A549 (cell line): ENCODE measurements around the gene GUCY2D.

Experiments
- CBX2 ChIP-seq: fragments of 200-600 bp; sonication (generic); IDR thresholded peaks from 2 replicates; pipeline ENCODE4 v1.6.1; 2016; ENCODE audit warnings: low read depth, mild to moderate bottlenecking, borderline replicate concordance
- CEBPB ChIP-seq, 2 experiments: fragments of >200 bp in 1 of 2; sonication (Bioruptor Twin) in 1 of 2; formaldehyde crosslinking in 1 of 2; IDR thresholded peaks; 2 replicates each; pipeline ENCODE4 v1.6.1; 2012 to 2016
- CTCF ChIP-seq: fragments of >200 bp; sonication (Bioruptor Twin); formaldehyde crosslinking; IDR thresholded peaks from 3 replicates; pipeline ENCODE4 v1.5.1; 2016
- EP300 ChIP-seq, 2 experiments: fragments of >200 bp; sonication (Bioruptor Twin); formaldehyde crosslinking; IDR thresholded peaks; 2 replicates in 1 of 2; 3 replicates in 1 of 2; pipeline ENCODE4 v1.6.1; 2016 to 2017
- HDAC2 ChIP-seq: fragments of 200-600 bp; sonication (generic); IDR thresholded peaks from 2 replicates; pipeline ENCODE4 v1.6.1; 2016
- HES2 ChIP-seq: fragments of >200 bp; sonication (Bioruptor Twin); formaldehyde crosslinking; IDR thresholded peaks from 2 replicates; pipeline ENCODE4 v1.6.1; 2016
- JUN ChIP-seq, 2 experiments: fragments of >200 bp; sonication (Bioruptor Twin); formaldehyde crosslinking; IDR thresholded peaks; 2 replicates in 1 of 2; 3 replicates in 1 of 2; pipeline ENCODE4 v1.6.1; 2016 to 2017
- JUNB ChIP-seq: fragments of >200 bp; sonication (Bioruptor Twin); formaldehyde crosslinking; IDR thresholded peaks from 2 replicates; pipeline ENCODE4 v1.6.1; 2016
- MAX ChIP-seq: IDR thresholded peaks from 2 replicates; pipeline ENCODE4 v1.6.1; 2012
- PHF8 ChIP-seq: fragments of 200-600 bp; sonication (generic); IDR thresholded peaks from 2 replicates; pipeline ENCODE4 v1.6.1; 2016; ENCODE audit warnings: low read depth, mild to moderate bottlenecking, antibody characterized with exemption, moderate library complexity, borderline replicate concordance
- POLR2A ChIP-seq: IDR thresholded peaks from 2 replicates; pipeline ENCODE4 v1.6.1; 2012; ENCODE audit warnings: mild to moderate bottlenecking, low read length
- REST ChIP-seq: fragments of 200-600 bp; sonication (generic); IDR thresholded peaks from 2 replicates; pipeline ENCODE4 v1.6.1; 2016; ENCODE audit warnings: antibody characterized with exemption, mild to moderate bottlenecking, moderate library complexity
- RNF2 ChIP-seq: fragments of 200-600 bp; sonication (generic); IDR thresholded peaks from 2 replicates; pipeline ENCODE4 v1.6.1; 2016; ENCODE audit warnings: low read depth, mild to moderate bottlenecking, antibody characterized with exemption, moderate library complexity, borderline replicate concordance

DNA sequence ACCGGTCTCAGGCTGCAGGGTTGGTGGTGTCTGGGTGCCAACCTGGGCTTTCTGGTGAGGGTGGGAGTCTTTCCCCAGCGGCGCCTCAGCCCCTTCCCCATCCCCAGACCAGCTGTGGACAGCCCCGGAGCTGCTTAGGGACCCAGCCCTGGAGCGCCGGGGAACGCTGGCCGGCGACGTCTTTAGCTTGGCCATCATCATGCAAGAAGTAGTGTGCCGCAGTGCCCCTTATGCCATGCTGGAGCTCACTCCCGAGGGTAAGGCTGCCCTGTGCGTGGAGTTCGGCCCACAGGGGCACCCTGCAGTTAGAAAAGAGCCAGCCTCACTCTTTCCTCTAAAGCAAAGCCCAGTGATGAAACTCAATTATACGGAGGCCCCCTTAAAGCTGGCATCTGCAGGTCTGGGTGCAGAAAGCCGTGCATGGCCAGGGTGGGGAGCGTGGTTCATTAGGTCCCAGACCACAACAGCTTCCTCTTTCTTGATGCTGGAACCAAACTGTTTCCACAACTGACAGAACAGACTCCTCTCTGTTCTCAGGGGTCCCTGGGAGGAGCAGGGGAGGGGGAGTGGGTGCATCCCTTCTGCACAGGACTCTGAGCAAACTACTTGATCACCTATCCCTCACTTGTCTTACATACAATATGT lies 10.7 kb downstream of the GUCY2D start:
- no peak for TF ChIP-seq CBX2
- TF ChIP-seq CTCF: no peak
- no peak for TF ChIP-seq RNF2
- no peak for TF ChIP-seq JUN (IDR thresholded peaks at IDR 0.05)
- no peak for TF ChIP-seq REST
- TF ChIP-seq EP300 (IDR thresholded peaks at IDR 0.05): no peak
- no peak for TF ChIP-seq HES2
- no peak for TF ChIP-seq CEBPB (IDR thresholded peaks at IDR 0.05)
- no peak for TF ChIP-seq MAX
- no peak for TF ChIP-seq PHF8
- no peak for TF ChIP-seq HDAC2
- no peak for TF ChIP-seq POLR2A
- TF ChIP-seq JUNB: no peak
